Measurements from ENCODE around the gene COL5A3. TPM values are rescaled to one million over a fixed set of nuclear protein-coding genes. Genes with fewer than 3 reads are reported as not detected.

Gene COL5A3
- total RNA-seq, 2 experiments from 2014 or later, result not detected

DNA sequence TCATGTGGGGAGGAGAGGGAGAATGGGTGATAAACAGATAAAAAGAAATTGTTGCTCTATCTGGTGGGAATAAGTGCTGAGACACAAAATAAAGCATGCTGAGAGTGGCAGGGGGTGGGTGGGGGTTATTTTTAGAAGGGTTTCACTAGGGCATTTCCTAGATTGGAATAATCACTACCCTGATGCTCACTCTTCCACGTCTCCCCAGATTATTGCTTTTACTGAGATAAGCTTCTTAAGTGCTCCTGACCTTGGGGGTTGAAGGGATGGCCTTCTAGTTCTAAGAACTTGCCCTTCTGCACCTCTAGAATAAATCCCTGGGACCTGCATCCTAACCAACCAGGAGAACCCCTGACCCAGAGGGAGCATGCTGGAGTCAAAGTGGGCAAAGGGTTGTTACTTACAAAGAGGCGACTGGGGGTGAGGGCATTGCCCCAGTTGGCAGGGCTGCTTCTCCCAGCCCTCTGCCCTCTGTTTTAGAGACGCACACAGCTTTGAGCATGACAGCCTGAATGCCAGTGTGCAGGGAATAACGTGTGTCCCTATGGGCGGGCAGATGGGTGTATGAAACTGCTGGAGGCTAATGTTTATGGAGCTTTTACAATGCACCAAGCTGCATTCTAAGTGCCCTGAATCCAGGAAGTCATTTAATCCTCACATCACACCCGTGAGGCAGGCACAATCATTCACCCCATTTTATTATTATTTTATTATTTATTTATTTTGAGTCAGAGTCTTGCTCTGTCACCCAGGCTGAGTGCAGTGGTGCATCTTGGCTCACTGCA, 3.7 kb upstream of the COL5A3 start:
- no peaks in the 10 kb centered on the region for H3K36me3 ChIP-seq (ENCODE audit: insufficient read depth, low read length)
- no peak for TF ChIP-seq EZH2phosphoT487 (IDR thresholded peaks at IDR 0.05; ENCODE audit: borderline replicate concordance, low read depth, low read length)
- TF ChIP-seq, protein P1, sequence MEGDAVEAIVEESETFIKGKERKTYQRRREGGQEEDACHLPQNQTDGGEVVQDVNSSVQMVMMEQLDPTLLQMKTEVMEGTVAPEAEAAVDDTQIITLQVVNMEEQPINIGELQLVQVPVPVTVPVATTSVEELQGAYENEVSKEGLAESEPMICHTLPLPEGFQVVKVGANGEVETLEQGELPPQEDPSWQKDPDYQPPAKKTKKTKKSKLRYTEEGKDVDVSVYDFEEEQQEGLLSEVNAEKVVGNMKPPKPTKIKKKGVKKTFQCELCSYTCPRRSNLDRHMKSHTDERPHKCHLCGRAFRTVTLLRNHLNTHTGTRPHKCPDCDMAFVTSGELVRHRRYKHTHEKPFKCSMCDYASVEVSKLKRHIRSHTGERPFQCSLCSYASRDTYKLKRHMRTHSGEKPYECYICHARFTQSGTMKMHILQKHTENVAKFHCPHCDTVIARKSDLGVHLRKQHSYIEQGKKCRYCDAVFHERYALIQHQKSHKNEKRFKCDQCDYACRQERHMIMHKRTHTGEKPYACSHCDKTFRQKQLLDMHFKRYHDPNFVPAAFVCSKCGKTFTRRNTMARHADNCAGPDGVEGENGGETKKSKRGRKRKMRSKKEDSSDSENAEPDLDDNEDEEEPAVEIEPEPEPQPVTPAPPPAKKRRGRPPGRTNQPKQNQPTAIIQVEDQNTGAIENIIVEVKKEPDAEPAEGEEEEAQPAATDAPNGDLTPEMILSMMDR (conservative IDR thresholded peaks at IDR 0.05; ENCODE audit: low read length), result no peak
- POLR2A ChIA-PET, result no interaction called here

DNA sequence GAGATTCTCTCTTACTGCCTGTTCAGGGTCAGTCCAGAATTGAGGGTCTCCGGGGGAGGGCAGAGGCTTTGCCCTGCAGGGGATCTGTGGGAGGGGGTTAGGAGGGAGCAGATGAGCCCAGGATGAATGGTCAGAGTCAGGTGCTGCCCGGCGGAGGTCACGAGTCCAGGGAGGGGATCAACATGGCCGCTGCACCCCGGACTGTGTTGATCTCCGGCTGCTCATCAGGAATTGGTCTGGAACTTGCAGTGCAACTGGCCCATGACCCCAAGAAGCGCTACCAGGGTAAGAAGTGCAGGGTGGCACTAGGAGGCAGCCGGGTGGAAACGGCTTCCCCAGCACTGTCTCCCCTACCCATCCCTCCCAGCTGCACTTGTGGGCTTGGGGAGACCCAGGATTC, 3.0 kb upstream of the COL5A3 start, which contains the start of gene RDH8:
Gene RDH8, plus strand, starts transcription at position 168 of the 400 bp plus-strand sequence. Its CDS starts 15 bp downstream, at position 183.
- POLR2A ChIA-PET, result interaction anchor here (0.7 kb wide), 1 partner anchor 227 kb away, joined by 3 read pairs; no protein-coding TSS in a partner anchor

More for the DNA sequence above, 3.7 kb upstream of the COL5A3 start:
- H3K4me3 ChIP-seq (ENCODE audit: low read depth, low read length, poor library complexity, severe bottlenecking), result no peak overlapping the region
- CTCF ChIA-PET (ENCODE audit: unreplicated experiment), result no interaction called here
- no peaks in the 10 kb centered on the region for H3K79me2 ChIP-seq (ENCODE audit: insufficient read depth, low read depth, low read length)
- H2AFZ ChIP-seq (ENCODE audit: low read length), result no peak overlapping the region
- no peaks in the 10 kb centered on the region for H3K4me1 ChIP-seq (ENCODE audit: insufficient read depth, low read length, poor library complexity, severe bottlenecking)
- no peak overlapping the region for H3K4me2 ChIP-seq (ENCODE audit: low read length)
- no peak overlapping the region for H3K27ac ChIP-seq (ENCODE audit: low read depth, low read length, poor library complexity, severe bottlenecking)
- H3K9me3 ChIP-seq (ENCODE audit: low read length), result no peaks in the 10 kb centered on the region
- no peak for DNase-seq (ENCODE audit: low spot score)
- intact Hi-C loops (cut with micrococcal nuclease; ENCODE audit: unreplicated experiment), result no loop called here
- no peaks in the 10 kb centered on the region for H4K20me1 ChIP-seq (ENCODE audit: insufficient read depth, low read length)
- no peaks in the 10 kb centered on the region for H3K9me2 ChIP-seq (ENCODE audit: insufficient read depth, low read length)
- no TSS peak for BruUV-seq (replicated peaks)

More for the DNA sequence above, 3.0 kb upstream of the COL5A3 start, which contains the start of gene RDH8:
- H3K9me3 ChIP-seq (ENCODE audit: low read length), result no peaks in the 10 kb centered on the region
- BruUV-seq (replicated peaks), result no TSS peak
- no peak within 1 kb of the TSS for H3K27ac ChIP-seq (ENCODE audit: low read depth, low read length, poor library complexity, severe bottlenecking)
- no peaks in the 10 kb centered on the region for H4K20me1 ChIP-seq (ENCODE audit: insufficient read depth, low read length)
- no peak for DNase-seq (ENCODE audit: low spot score)
- no peaks in the 10 kb centered on the region for H3K36me3 ChIP-seq (ENCODE audit: insufficient read depth, low read length)
- no peak within 1 kb of the TSS for H2AFZ ChIP-seq (ENCODE audit: low read length)
- TF ChIP-seq, protein P1 (conservative IDR thresholded peaks at IDR 0.05; ENCODE audit: low read length), result no peak
- TF ChIP-seq EZH2phosphoT487 (IDR thresholded peaks at IDR 0.05; ENCODE audit: borderline replicate concordance, low read depth, low read length), result no peak
- H3K4me1 ChIP-seq (ENCODE audit: insufficient read depth, low read length, poor library complexity, severe bottlenecking), result no peaks in the 10 kb centered on the region
- H3K79me2 ChIP-seq (ENCODE audit: insufficient read depth, low read depth, low read length), result no peaks in the 10 kb centered on the region
- no peaks in the 10 kb centered on the region for H3K9me2 ChIP-seq (ENCODE audit: insufficient read depth, low read length)
- no peak within 1 kb of the TSS for H3K4me2 ChIP-seq (ENCODE audit: low read length)
- CTCF ChIA-PET (ENCODE audit: unreplicated experiment), result no interaction called here
- intact Hi-C loops (cut with micrococcal nuclease; ENCODE audit: unreplicated experiment), result no loop called here
- H3K4me3 ChIP-seq (ENCODE audit: low read depth, low read length, poor library complexity, severe bottlenecking), result no peak within 1 kb of the TSS

Measured in OCI-LY7 (cell line).